NCI-H524 (cell line): ENCODE results near the gene CTU2.

Experiments
- DNase-seq, 2 experiments: peaks; one replicate each; lab custom pipeline; 2025; lab: John Stamatoyannopoulos, UW

The CTU2 gene

GRCh38 chr16:88743693-88744576 is 37.6 kb downstream of the CTU2 start:
- DNase-seq, result peak; percentile 51 to 67

GRCh38 chr16:88744577-88745521 is 38.5 kb downstream of the CTU2 start:
- no peak for DNase-seq

GRCh38 chr16:88746506-88746905 is 40.2 kb downstream of the CTU2 start:
- no peak for DNase-seq

GRCh38 chr16:88747588-88748301 is 41.4 kb downstream of the CTU2 start:
- DNase-seq, result peak; percentile 27 to 40

GRCh38 chr16:88748364-88748763 is 42.1 kb downstream of the CTU2 start:
- DNase-seq, result no peak

- no peak for DNase-seq
Observed at GRCh38 chr16:88749358-88749757, 43.1 kb downstream of the CTU2 start.

- peak in 1 of 2 experiments; percentile 42 for DNase-seq
Observed at GRCh38 chr16:88750854-88751253, 44.6 kb downstream of the CTU2 start.

- no peak for DNase-seq
Observed at GRCh38 chr16:88752386-88753002, 46.2 kb downstream of the CTU2 start.

GRCh38 chr16:88753191-88753590 is 46.9 kb downstream of the CTU2 start:
- no peak for DNase-seq

GRCh38 chr16:88753602-88754001 is 47.3 kb downstream of the CTU2 start:
- no peak for DNase-seq

GRCh38 chr16:88754109-88754911 is 48.0 kb downstream of the CTU2 start:
- no peak for DNase-seq

- no peak for DNase-seq
Observed at GRCh38 chr16:88754912-88755744, 48.8 kb downstream of the CTU2 start.

- no peak for DNase-seq
Observed at GRCh38 chr16:88755745-88756443, 49.6 kb downstream of the CTU2 start.

GRCh38 chr16:88758227-88758943 is 52.1 kb downstream of the CTU2 start:
- DNase-seq, result no peak

GRCh38 chr16:88758944-88759244 is 52.6 kb downstream of the CTU2 start:
- DNase-seq, result no peak

GRCh38 chr16:88759245-88759975 is 53.1 kb downstream of the CTU2 start:
- no peak for DNase-seq

- DNase-seq, result no peak
Observed at GRCh38 chr16:88759976-88760350, 53.7 kb downstream of the CTU2 start.
